Fibroblast of villous mesenchyme (primary cell): Measurements from ENCODE around the gene PEAK1. TPM values are rescaled to one million over a fixed set of nuclear protein-coding genes. Genes with fewer than 3 reads are reported as not detected.

ENCODE experiments used
- DNase-seq: peaks from one replicate; pipeline ENCODE4 v3.0.0-alpha.2; 2010; ENCODE audit warnings: low read depth
- H3K4me3 ChIP-seq: 2 replicates; pipeline ENCODE4 v1.5.1; 2011; ENCODE audit warnings: low read depth, mild to moderate bottlenecking, low read length
- total RNA-seq: library from RNA; depleted of rRNA; stranded (reverse); fragments of >200 nt; gene quantifications from 2 replicates; pipeline ENCODE4 v1.2.3, GENCODE V29; 2012
- TF ChIP-seq, protein P1 (sequence below): IDR thresholded peaks from 2 replicates; pipeline ENCODE4 v1.5.1; 2012; ENCODE audit warnings: low read depth, mild to moderate bottlenecking, low read length; ENCODE audit not compliant: insufficient read depth

PEAK1 gene
- total RNA-seq, 1 donor = 77.3 TPM

DNA sequence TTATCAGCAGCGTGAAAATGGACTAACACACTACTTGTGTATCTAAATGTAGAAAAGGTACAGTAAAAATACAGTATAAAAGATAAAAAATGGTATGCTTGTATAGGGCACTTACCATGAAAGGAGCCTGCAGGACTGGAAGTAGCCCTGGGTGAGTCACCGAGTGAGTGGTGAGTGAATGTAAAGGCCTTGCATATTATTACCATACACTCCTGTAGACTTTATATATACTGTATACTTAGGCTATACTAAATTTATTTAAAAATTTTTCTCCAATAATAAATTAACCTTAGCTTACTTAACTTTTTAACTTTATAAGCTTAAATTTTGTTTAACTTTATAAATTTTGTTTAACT, 281.8 kb downstream of the PEAK1 start:
- TF ChIP-seq, protein P1, sequence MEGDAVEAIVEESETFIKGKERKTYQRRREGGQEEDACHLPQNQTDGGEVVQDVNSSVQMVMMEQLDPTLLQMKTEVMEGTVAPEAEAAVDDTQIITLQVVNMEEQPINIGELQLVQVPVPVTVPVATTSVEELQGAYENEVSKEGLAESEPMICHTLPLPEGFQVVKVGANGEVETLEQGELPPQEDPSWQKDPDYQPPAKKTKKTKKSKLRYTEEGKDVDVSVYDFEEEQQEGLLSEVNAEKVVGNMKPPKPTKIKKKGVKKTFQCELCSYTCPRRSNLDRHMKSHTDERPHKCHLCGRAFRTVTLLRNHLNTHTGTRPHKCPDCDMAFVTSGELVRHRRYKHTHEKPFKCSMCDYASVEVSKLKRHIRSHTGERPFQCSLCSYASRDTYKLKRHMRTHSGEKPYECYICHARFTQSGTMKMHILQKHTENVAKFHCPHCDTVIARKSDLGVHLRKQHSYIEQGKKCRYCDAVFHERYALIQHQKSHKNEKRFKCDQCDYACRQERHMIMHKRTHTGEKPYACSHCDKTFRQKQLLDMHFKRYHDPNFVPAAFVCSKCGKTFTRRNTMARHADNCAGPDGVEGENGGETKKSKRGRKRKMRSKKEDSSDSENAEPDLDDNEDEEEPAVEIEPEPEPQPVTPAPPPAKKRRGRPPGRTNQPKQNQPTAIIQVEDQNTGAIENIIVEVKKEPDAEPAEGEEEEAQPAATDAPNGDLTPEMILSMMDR = no peak
- no peak for DNase-seq
- H3K4me3 ChIP-seq = no peak overlapping the region

DNA sequence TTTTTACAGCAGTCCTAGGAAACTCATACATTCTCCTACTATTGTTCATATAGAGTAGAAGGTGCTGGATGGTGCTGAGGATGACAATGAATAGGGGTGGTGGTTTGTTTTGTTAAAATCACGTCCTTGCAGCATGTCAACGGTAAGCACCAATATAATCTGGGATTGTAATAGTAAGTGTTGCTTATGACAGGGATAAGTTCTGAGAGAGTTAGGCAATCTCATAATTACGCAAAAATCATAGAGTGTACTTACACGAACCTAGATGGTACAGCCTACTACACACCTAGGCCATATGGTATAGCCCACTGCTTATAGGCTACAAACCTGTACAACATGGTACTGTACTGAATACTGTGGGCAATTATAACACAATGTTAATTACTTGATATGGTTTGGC, 284.7 kb downstream of the PEAK1 start:
- TF ChIP-seq, protein P1 = no peak
- DNase-seq = no peak
- H3K4me3 ChIP-seq = no peak overlapping the region

DNA sequence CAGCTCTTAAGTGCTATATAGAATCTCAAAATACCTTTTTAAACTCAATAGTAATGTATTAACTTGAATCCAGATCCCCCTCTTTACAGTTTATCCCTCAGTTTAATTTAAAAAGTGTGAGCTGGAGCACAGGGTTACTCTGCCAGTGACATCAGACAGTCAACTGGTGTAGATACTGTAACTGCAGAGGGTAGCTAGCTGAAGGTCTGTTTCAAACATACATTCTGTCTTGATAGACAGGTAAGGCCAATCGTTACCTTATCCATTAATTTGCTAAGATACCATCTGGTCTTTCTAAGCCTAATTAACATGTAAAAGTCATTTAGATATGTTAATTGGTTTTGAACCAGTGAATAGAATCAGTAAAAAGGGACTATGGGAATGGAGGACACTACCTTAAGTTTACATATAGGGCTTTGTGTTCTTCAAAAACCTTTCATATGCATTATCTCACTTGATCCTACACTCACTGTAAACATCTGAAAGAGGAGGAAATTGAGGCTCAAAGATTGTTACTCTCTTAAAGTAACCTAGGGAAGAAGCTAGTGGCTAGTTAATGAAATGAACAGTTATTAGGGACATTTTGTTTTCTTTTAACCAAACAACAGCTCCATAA, 289.5 kb downstream of the PEAK1 start:
- TF ChIP-seq, protein P1 = no peak
- no peak overlapping the region for H3K4me3 ChIP-seq
- DNase-seq = no peak

DNA sequence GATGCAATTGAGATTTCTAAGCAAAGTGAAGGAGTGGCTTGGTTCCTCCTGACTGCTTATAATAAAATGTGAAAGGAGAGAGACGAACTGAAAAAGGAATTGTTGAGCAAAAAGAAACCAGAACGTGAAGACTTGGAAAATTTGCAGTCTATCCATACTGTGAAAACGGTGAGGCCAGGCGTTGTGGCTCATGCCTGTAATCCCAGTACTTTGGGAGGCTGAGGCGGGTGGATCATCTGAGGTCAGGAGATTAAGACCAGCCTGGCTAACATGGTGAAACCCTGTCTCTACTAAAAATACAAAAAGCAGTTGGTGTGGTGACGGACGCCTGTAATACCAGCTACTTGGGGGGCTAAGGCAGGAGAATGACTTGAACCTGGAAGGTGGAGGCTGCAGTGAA, 292.3 kb downstream of the PEAK1 start:
- TF ChIP-seq, protein P1 = no peak
- DNase-seq = no peak

DNA sequence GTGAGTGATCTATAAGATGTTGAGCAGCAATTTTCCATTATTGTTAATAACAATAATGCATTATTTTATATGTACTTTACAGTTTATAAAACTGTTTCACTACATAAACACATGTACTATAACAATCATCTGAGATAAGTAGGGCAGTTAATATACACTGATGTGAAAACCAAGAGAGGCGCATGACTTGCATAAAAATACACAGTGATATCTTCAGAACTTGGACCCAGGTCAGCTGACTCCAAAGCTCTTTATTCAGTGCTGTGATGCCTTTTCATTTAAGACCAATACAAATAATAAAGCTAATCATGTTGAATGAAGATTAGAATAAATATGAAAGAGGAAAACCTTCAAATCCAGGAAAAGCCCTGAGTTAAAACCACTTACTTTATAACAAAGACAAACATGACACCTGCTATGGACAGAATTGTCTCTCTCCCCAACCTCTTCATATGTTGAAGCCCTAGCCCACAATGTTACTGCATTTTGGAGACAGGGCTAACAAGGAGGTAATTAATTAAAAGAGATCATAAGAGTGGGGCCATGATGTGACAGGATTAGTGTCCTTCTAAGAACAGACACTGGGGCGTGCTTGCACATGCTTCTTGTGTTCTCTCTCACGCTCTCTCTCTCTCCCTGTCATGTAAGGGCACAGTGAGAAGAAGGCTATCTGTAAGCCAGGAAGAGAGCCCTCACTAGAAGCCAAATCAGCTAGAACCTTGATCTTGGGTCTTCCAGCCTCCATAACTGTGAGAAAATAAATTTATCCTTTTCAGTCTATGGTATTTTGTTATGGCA, 293.2 kb downstream of the PEAK1 start:
- TF ChIP-seq, protein P1 = no peak
- no peak overlapping the region for H3K4me3 ChIP-seq
- no peak for DNase-seq

More for the DNA sequence above, 292.3 kb downstream of the PEAK1 start:
- H3K4me3 ChIP-seq = no peak overlapping the region

DNA sequence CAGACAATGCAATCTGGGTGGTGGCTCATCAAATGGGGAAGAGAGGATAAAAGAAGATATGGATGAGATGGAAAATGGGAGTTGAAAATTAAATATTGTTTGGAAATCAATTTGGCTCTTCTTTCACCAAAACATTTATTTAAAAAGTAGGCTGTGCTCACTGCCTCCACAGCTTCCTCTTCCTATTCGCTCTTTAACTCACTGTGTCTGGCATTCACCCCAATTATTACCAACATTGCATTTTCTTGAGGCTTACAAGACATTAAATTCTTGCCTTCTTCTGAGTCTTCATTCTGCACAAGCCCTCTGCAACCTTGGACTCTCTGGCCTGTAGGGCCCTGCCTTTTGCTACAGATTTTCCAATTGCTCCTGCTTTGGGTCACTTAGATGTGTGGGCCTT, 296.1 kb downstream of the PEAK1 start:
- no peak overlapping the region for H3K4me3 ChIP-seq
- no peak for DNase-seq
- TF ChIP-seq, protein P1 = no peak
